ENCODE results near the gene DEFB128. TPM values are rescaled to one million over a fixed set of nuclear protein-coding genes. Genes with fewer than 3 reads are reported as not detected.
A peak's percentile ranks its signal among the peaks of the same experiment; 100 is the strongest.

Gene DEFB128
- total and polyA plus RNA-seq, 9 of the 15 experiments (the other 6 are each of a cell fraction or from before 2014, with no cell fraction given) = not detected

DNA sequence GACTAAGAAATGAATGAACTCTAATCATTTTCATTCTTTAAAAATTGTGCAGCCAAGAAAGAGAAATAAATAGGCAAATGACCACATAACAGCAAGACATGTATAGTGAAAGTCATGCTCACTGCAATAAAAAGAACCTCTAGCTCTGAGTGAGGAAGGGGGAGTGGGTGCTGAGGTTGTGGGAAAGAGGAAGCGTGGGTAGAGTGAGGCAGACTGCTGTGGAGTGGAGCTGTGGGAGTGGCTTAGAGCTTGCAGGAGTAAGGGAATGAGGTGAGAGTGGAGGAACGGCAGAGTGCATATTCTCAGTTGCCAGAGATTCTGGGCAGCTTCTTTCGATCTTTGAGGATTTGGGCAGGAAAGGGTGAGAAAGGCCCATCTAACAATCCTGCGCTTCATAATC lies 48.0 kb upstream of the DEFB128 start (continued):
- TF ChIP-seq, protein P1, sequence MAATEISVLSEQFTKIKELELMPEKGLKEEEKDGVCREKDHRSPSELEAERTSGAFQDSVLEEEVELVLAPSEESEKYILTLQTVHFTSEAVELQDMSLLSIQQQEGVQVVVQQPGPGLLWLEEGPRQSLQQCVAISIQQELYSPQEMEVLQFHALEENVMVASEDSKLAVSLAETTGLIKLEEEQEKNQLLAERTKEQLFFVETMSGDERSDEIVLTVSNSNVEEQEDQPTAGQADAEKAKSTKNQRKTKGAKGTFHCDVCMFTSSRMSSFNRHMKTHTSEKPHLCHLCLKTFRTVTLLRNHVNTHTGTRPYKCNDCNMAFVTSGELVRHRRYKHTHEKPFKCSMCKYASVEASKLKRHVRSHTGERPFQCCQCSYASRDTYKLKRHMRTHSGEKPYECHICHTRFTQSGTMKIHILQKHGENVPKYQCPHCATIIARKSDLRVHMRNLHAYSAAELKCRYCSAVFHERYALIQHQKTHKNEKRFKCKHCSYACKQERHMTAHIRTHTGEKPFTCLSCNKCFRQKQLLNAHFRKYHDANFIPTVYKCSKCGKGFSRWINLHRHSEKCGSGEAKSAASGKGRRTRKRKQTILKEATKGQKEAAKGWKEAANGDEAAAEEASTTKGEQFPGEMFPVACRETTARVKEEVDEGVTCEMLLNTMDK (IDR thresholded peaks at IDR 0.05; ENCODE audit: borderline replicate concordance, insufficient read depth, low read depth, low read length, poor library complexity, severe bottlenecking) = no peak
- TF ChIP-seq PHF21A (IDR thresholded peaks at IDR 0.05; ENCODE audit: borderline replicate concordance, low read depth) (no peak), SRSF7 (optimal IDR thresholded peaks at IDR 0.05; ENCODE audit: low read depth, low read length) (no peak), KLF1 (tag; IDR thresholded peaks at IDR 0.05) (no peak), RFX5 (IDR thresholded peaks at IDR 0.05; ENCODE audit: low read depth, low read length) (no peak), PML (IDR thresholded peaks at IDR 0.05; ENCODE audit: low read length) (no peak), DPF2 (IDR thresholded peaks at IDR 0.05) (0 out of 2 replicates have a peak, but pooled peaks have one; percentile 34), GABPB2 (CRISPR knock-in tag; conservative IDR thresholded peaks at IDR 0.05) (no peak), TCF7L2 (IDR thresholded peaks at IDR 0.05; ENCODE audit: low read depth, low read length) (no peak), SMARCE1 (IDR thresholded peaks at IDR 0.05) (peak; percentile 46; the same call in 1 of the 2 replicates), ZC3H4 (CRISPR knock-in tag; IDR thresholded peaks at IDR 0.05; ENCODE audit: borderline replicate concordance) (no peak), RB1 (IDR thresholded peaks at IDR 0.05; ENCODE audit: low read depth) (no peak), MTA1 (IDR thresholded peaks at IDR 0.05; ENCODE audit: borderline replicate concordance) (0 out of 2 replicates have a peak, but pooled peaks have one; percentile 57), RBM39 (optimal IDR thresholded peaks at IDR 0.05; ENCODE audit: low read depth, low read length) (no peak), YBX1 (IDR thresholded peaks at IDR 0.05) (no peak), RBM34 (IDR thresholded peaks at IDR 0.05; ENCODE audit: borderline replicate concordance, insufficient read depth, low read length) (no peak), ATF7 (IDR thresholded peaks at IDR 0.05) (no peak), ZNF707 (CRISPR knock-in tag; conservative IDR thresholded peaks at IDR 0.05) (no peak)
- TF ChIP-seq, protein P2, sequence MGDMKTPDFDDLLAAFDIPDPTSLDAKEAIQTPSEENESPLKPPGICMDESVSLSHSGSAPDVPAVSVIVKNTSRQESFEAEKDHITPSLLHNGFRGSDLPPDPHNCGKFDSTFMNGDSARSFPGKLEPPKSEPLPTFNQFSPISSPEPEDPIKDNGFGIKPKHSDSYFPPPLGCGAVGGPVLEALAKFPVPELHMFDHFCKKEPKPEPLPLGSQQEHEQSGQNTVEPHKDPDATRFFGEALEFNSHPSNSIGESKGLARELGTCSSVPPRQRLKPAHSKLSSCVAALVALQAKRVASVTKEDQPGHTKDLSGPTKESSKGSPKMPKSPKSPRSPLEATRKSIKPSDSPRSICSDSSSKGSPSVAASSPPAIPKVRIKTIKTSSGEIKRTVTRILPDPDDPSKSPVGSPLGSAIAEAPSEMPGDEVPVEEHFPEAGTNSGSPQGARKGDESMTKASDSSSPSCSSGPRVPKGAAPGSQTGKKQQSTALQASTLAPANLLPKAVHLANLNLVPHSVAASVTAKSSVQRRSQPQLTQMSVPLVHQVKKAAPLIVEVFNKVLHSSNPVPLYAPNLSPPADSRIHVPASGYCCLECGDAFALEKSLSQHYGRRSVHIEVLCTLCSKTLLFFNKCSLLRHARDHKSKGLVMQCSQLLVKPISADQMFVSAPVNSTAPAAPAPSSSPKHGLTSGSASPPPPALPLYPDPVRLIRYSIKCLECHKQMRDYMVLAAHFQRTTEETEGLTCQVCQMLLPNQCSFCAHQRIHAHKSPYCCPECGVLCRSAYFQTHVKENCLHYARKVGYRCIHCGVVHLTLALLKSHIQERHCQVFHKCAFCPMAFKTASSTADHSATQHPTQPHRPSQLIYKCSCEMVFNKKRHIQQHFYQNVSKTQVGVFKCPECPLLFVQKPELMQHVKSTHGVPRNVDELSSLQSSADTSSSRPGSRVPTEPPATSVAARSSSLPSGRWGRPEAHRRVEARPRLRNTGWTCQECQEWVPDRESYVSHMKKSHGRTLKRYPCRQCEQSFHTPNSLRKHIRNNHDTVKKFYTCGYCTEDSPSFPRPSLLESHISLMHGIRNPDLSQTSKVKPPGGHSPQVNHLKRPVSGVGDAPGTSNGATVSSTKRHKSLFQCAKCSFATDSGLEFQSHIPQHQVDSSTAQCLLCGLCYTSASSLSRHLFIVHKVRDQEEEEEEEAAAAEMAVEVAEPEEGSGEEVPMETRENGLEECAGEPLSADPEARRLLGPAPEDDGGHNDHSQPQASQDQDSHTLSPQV (IDR thresholded peaks at IDR 0.05) = no peak
- TF ChIP-seq, protein P3, sequence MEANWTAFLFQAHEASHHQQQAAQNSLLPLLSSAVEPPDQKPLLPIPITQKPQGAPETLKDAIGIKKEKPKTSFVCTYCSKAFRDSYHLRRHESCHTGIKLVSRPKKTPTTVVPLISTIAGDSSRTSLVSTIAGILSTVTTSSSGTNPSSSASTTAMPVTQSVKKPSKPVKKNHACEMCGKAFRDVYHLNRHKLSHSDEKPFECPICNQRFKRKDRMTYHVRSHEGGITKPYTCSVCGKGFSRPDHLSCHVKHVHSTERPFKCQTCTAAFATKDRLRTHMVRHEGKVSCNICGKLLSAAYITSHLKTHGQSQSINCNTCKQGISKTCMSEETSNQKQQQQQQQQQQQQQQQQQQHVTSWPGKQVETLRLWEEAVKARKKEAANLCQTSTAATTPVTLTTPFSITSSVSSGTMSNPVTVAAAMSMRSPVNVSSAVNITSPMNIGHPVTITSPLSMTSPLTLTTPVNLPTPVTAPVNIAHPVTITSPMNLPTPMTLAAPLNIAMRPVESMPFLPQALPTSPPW (CRISPR knock-in tag; IDR thresholded peaks at IDR 0.05) = peak; percentile 53; the same call in 1 of the 2 replicates
- TF ChIP-seq, protein P4, sequence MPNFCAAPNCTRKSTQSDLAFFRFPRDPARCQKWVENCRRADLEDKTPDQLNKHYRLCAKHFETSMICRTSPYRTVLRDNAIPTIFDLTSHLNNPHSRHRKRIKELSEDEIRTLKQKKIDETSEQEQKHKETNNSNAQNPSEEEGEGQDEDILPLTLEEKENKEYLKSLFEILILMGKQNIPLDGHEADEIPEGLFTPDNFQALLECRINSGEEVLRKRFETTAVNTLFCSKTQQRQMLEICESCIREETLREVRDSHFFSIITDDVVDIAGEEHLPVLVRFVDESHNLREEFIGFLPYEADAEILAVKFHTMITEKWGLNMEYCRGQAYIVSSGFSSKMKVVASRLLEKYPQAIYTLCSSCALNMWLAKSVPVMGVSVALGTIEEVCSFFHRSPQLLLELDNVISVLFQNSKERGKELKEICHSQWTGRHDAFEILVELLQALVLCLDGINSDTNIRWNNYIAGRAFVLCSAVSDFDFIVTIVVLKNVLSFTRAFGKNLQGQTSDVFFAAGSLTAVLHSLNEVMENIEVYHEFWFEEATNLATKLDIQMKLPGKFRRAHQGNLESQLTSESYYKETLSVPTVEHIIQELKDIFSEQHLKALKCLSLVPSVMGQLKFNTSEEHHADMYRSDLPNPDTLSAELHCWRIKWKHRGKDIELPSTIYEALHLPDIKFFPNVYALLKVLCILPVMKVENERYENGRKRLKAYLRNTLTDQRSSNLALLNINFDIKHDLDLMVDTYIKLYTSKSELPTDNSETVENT (CRISPR knock-in tag; IDR thresholded peaks at IDR 0.05) = no peak

Data from K562 (cell line).